GM12878 (cell line): ENCODE measurements around the gene SLC22A23. TPM values are rescaled to one million over a fixed set of nuclear protein-coding genes. Genes with fewer than 3 reads are reported as not detected.

ENCODE experiments used
- ATAC-seq: fragments of 200-7000 bp; cut with Tn5 transposase; 3 replicates; pipeline ENCODE4 v1.9.1; 2020; ENCODE audit warnings: mild to moderate bottlenecking, moderate library complexity
- BruUV-seq: library from RNA; stranded (reverse); fragments of 400-500 nt; replicated peaks from 2 replicates; lab custom pipeline; 2021; lab: Mats Ljungman, UMichigan
- CTCF ChIA-PET: fragments of 300-600 bp; sonication (Branson Sonifier 250); formaldehyde crosslinking; extraction: SDS; loops from one replicate; lab custom pipeline; 2021; ENCODE audit warnings: inconsistent platforms; lab: Yijun Ruan, JAX
- POLR2A ChIA-PET: fragments of 350-600 bp; formaldehyde crosslinking; extraction: SDS; loops from one replicate; lab custom pipeline; 2021; ENCODE audit warnings: inconsistent platforms; lab: Charles Lee
- RAD21 ChIA-PET: fragments of 300-600 bp; sonication (Branson Sonifier 250); formaldehyde crosslinking; loops from one replicate; lab custom pipeline; 2023; ENCODE audit warnings: antibody characterized with exemption; ENCODE audit not compliant: unreplicated experiment; lab: Charles Lee
- SMC1A ChIA-PET: fragments of 300-600 bp; sonication (Branson Sonifier 250); formaldehyde crosslinking; loops from one replicate; lab custom pipeline; 2023; ENCODE audit not compliant: unreplicated experiment, uncharacterized antibody; lab: Charles Lee
- DNase-seq: peaks from one replicate; pipeline ENCODE4 v3.0.0-alpha.2; 2011; ENCODE audit warnings: low read depth, low spot score
- FAIRE-seq: peaks from 3 replicates; lab custom pipeline; 2011; peaks lifted over from hg19 to GRCh38; lab: Jason Lieb, UNC
- H2AFZ ChIP-seq: 2 replicates; pipeline ENCODE4 v1.6.0; 2011; ENCODE audit warnings: low read depth, low read length, control low read depth; ENCODE audit not compliant: control insufficient read depth
- H3K27ac ChIP-seq: 2 replicates; pipeline ENCODE4 v1.5.1; 2011; ENCODE audit warnings: control low read depth; ENCODE audit not compliant: control insufficient read depth, insufficient read depth
- H3K27me3 ChIP-seq, 2 experiments: replicated peaks in 1 of 2; 2 replicates each; pipeline versions ENCODE4 v1.6.0 to v1.6.1; 2011; ENCODE audit warnings: low read length in 1 of 2; ENCODE audit not compliant: control insufficient read depth in 2 of 2, insufficient read depth in 2 of 2
- H3K36me3 ChIP-seq, 2 experiments: 2 replicates each; pipeline ENCODE4 v1.5.1; 2011; ENCODE audit warnings: low read length in 1 of 2; ENCODE audit not compliant: control insufficient read depth in 2 of 2, insufficient read depth in 2 of 2
- H3K4me1 ChIP-seq: 2 replicates; pipeline ENCODE4 v1.6.1; 2011; ENCODE audit warnings: mild to moderate bottlenecking, low read length, moderate library complexity, mixed read lengths; ENCODE audit not compliant: control insufficient read depth, insufficient read depth
- H3K4me2 ChIP-seq: 2 replicates; pipeline ENCODE4 v1.6.0; 2011; ENCODE audit warnings: control low read depth; ENCODE audit not compliant: control insufficient read depth, insufficient read depth
- H3K4me3 ChIP-seq: fragments of 200-600 bp; sonication (generic); 2 replicates; pipeline ENCODE4 v1.5.1; 2016
- H3K79me2 ChIP-seq: 2 replicates; pipeline ENCODE4 v1.6.0; 2011; ENCODE audit warnings: low read length; ENCODE audit not compliant: control insufficient read depth, insufficient read depth
- H3K9ac ChIP-seq: 2 replicates; pipeline ENCODE4 v1.8.0; 2011; ENCODE audit warnings: low read length, control low read depth, mixed read lengths; ENCODE audit not compliant: control insufficient read depth, insufficient read depth
- H3K9me3 ChIP-seq: replicated peaks from 3 replicates; pipeline ENCODE4 v1.5.1; 2011; ENCODE audit warnings: mild to moderate bottlenecking, low read length; ENCODE audit not compliant: control insufficient read depth, insufficient read depth
- H4K20me1 ChIP-seq: 2 replicates; pipeline ENCODE4 v1.6.0; 2011; ENCODE audit not compliant: control insufficient read depth, insufficient read depth
- ASH2L ChIP-seq: fragments of 300-600, 200-600 bp; sonication (generic); IDR thresholded peaks from 2 replicates; pipeline ENCODE4 v1.6.1; 2017; ENCODE audit warnings: low read depth, mild to moderate bottlenecking, borderline replicate concordance
- ATF7 ChIP-seq: fragments of 450-650 bp; IDR thresholded peaks from 2 replicates; pipeline ENCODE4 v1.6.1; 2016; ENCODE audit warnings: low read depth, mild to moderate bottlenecking
- BHLHE40 ChIP-seq, 2 experiments: fragments of 450-650 bp in 1 of 2; IDR thresholded peaks; 2 replicates each; pipeline ENCODE4 v1.6.1; 2011 to 2017; ENCODE audit warnings: low read depth in 2 of 2, borderline replicate concordance in 1 of 2, improper control_type of control experiment in 1 of 2, low read length in 1 of 2, mild to moderate bottlenecking in 1 of 2
- CHD4 ChIP-seq: fragments of 200-600 bp; sonication (generic); IDR thresholded peaks from 2 replicates; pipeline ENCODE4 v1.6.1; 2016; ENCODE audit warnings: mild to moderate bottlenecking
- CREB1 ChIP-seq: IDR thresholded peaks from 2 replicates; pipeline ENCODE4 v1.6.1; 2012; ENCODE audit warnings: low read depth, mild to moderate bottlenecking, inconsistent platforms
- EP300 ChIP-seq, 2 experiments: fragments of 150-350 bp in 1 of 2; IDR thresholded peaks; 2 replicates each; pipeline ENCODE4 v1.6.1; 2011 to 2012; ENCODE audit warnings: low read depth in 2 of 2, low read length in 2 of 2, borderline replicate concordance in 1 of 2, improper control_type of control experiment in 1 of 2, inconsistent platforms in 1 of 2; ENCODE audit not compliant: control insufficient read depth in 1 of 2
- ETV6 ChIP-seq, 2 experiments: fragments of 450-650 bp in 1 of 2; IDR thresholded peaks in 1 of 2; conservative IDR thresholded peaks in 1 of 2; 2 replicates each; pipeline ENCODE4 v1.6.1; 2014; ENCODE audit warnings: antibody characterized with exemption in 1 of 2, borderline replicate concordance in 1 of 2, low read depth in 1 of 2, mild to moderate bottlenecking in 1 of 2, moderate library complexity in 1 of 2
- HDAC2 ChIP-seq: fragments of 200-600 bp; sonication (generic); IDR thresholded peaks from 2 replicates; pipeline ENCODE4 v1.6.1; 2017
- IRF4 ChIP-seq: IDR thresholded peaks from 2 replicates; pipeline ENCODE4 v1.6.1; 2011; ENCODE audit warnings: low read depth, low read length
- RCOR1 ChIP-seq: conservative IDR thresholded peaks from 2 replicates; pipeline ENCODE4 v1.6.1; 2012; ENCODE audit warnings: low read depth, low read length, improper control_type of control experiment
- RUNX3 ChIP-seq: IDR thresholded peaks from 2 replicates; pipeline ENCODE4 v1.6.1; 2012; ENCODE audit warnings: low read length, inconsistent platforms
- SIN3A ChIP-seq: IDR thresholded peaks from 2 replicates; pipeline ENCODE4 v1.6.1; 2012; ENCODE audit warnings: low read depth, low read length, improper control_type of control experiment
- SP1 ChIP-seq: IDR thresholded peaks from one replicate; pipeline ENCODE4 v1.6.1; 2011; ENCODE audit warnings: low read depth, low read length
- SREBF1 ChIP-seq: IDR thresholded peaks from 2 replicates; pipeline ENCODE4 v1.6.1; 2012; ENCODE audit warnings: mild to moderate bottlenecking, low read length
- SUZ12 ChIP-seq: fragments of 200-600 bp; sonication (generic); IDR thresholded peaks from one replicate; pipeline ENCODE4 v1.6.1; 2018; ENCODE audit warnings: antibody characterized with exemption, mild to moderate bottlenecking; ENCODE audit not compliant: unreplicated experiment
- TAF1 ChIP-seq: IDR thresholded peaks from 2 replicates; pipeline ENCODE4 v1.6.1; 2011; ENCODE audit warnings: mild to moderate bottlenecking, low read depth, low read length, borderline replicate concordance
- WGBS: methylation state at CpG from one replicate; pipeline ENCODE4 v1.1.6; 2016; ENCODE audit warnings: low lambda C conversion rate; ENCODE audit not compliant: insufficient replicate concordance, insufficient coverage; ENCODE audit errors: missing lambda C conversion rate; 5-methylcytosine and 5-hydroxymethylcytosine counted together
- in situ Hi-C: fragments of 300-500 bp; cut with MboI; formaldehyde crosslinking; loops from 9 replicates; pipeline ENCODE4 v1.14.3; 2018; ENCODE audit warnings: mixed read lengths
- intact Hi-C: fragments of 100-400 bp; cut with micrococcal nuclease; formaldehyde crosslinking; loops from one replicate; pipeline ENCODE4 v1.14.2; 2022; ENCODE audit not compliant: unreplicated experiment
- polyA plus RNA-seq, 11 experiments: library from polyadenylated mRNA; depleted of rRNA in 4 of 11; unstranded in 6 of 11; stranded (reverse) in 5 of 11; fragments of >200 nt; fragmentation: Nextera tagmentation in 4 of 11; fragmentation: Illumina TruSeq in 1 of 11; extraction: Ambion mirVana in 4 of 11; extraction: Trizol in 1 of 11; gene quantifications; 1 replicate in 1 of 11; 2 replicates in 10 of 11; pipeline versions ENCODE4 v1.2.1 to v1.2.3, GENCODE V29; 2011 to 2016; ENCODE audit warnings: inconsistent platforms in 2 of 11, missing spikeins in 2 of 11, low read depth in 1 of 11
- total RNA-seq, 4 experiments: library from RNA; depleted of rRNA in 3 of 4; stranded (reverse); fragments of >200 nt in 3 of 4; fragmentation: Illumina TruSeq in 1 of 4; extraction: Trizol in 1 of 4; gene quantifications; 2 replicates each; pipeline versions ENCODE4 v1.2.1 to v1.2.3, GENCODE V29; 2013 to 2021
- TF ChIP-seq, protein P1 (sequence below): IDR thresholded peaks from 2 replicates; pipeline ENCODE4 v1.6.1; 2012; ENCODE audit warnings: improper control_type of control experiment, low read depth, low read length; ENCODE audit not compliant: insufficient replicate concordance
- TF ChIP-seq, protein P2 (sequence below): IDR thresholded peaks from 2 replicates; pipeline ENCODE4 v1.6.1; 2011; ENCODE audit warnings: low read depth, mild to moderate bottlenecking, low read length, moderate library complexity, borderline replicate concordance; ENCODE audit errors: extremely low read depth

The SLC22A23 gene
- total and polyA plus RNA-seq, 10 of the 15 experiments (the other 5 are each of a cell fraction or from before 2014, with no cell fraction given): 0.20 to 2.4 (median 0.74) TPM

DNA sequence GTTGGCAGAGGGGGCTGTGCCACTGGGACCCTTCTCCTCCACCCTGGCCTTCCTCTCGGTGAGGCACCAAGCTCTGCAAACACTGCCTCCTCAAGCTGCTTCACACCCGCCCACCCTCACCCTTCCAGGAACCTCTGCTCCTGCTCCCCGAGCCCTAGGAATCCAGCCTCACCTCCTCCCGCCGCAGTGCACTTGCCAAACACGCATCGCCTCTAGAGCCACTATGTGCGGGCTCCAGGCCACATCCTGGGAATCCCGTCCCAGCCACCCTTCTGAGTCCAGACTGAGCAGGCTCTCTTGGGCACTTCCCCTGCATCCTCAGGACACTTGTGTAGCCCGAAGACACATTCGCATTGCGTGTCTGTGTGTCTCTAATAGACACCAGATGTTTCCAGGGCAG, 179.6 kb downstream of the SLC22A23 start:
- in situ Hi-C loops: no loop called here
- H3K4me1 ChIP-seq: no peaks in the 10 kb centered on the region
- no peaks in the 10 kb centered on the region for H3K27me3 ChIP-seq
- H3K9ac ChIP-seq: no peak overlapping the region
- H3K9me3 ChIP-seq: no peaks in the 10 kb centered on the region
- ChIA-PET RAD21 (interaction anchor here (0.7 to 2.4 kb wide), 3 partner anchors 12 to 455 kb away, joined by 3 to 11 read pairs (median 3); no protein-coding TSS in a partner anchor), POLR2A (no interaction called here), SMC1A (interaction anchor here (1.3 to 1.4 kb wide), 2 partner anchors 455 to 456 kb away, joined by 4 to 5 read pairs; no protein-coding TSS in a partner anchor), CTCF (interaction anchor here (0.7 to 4.1 kb wide), 3 partner anchors 176 to 455 kb away, joined by 4 to 21 read pairs (median 6); no protein-coding TSS in a partner anchor)
- H3K4me2 ChIP-seq: no peak overlapping the region
- H3K36me3 ChIP-seq: peaks cover 1 to 7% of the 10 kb centered on the region in 2 experiments; a peak in 2 of 4 replicates
- ATAC-seq: no peak
- 88% methylated on average over 12 of the region's 12 CpGs for WGBS
- DNase-seq: no peak
- no peak overlapping the region for H3K27ac ChIP-seq
- no peak overlapping the region for H2AFZ ChIP-seq
- no TSS peak for BruUV-seq
- FAIRE-seq: no peak
- H3K4me3 ChIP-seq: no peak overlapping the region
- H4K20me1 ChIP-seq: no peaks in the 10 kb centered on the region
- no peaks in the 10 kb centered on the region for H3K79me2 ChIP-seq
- intact Hi-C loops: loop anchor here (5.0 kb wide), 3 partner anchors 135 to 710 kb away; no protein-coding TSS in a partner anchor
- no peak for TF ChIP-seq ETV6 (conservative IDR thresholded peaks at IDR 0.05 in 1 of 2, IDR thresholded peaks at IDR 0.05 in 1 of 2; ENCODE audit: borderline replicate concordance in 1 of 2, low read depth in 1 of 2)
- TF ChIP-seq, protein P1, sequence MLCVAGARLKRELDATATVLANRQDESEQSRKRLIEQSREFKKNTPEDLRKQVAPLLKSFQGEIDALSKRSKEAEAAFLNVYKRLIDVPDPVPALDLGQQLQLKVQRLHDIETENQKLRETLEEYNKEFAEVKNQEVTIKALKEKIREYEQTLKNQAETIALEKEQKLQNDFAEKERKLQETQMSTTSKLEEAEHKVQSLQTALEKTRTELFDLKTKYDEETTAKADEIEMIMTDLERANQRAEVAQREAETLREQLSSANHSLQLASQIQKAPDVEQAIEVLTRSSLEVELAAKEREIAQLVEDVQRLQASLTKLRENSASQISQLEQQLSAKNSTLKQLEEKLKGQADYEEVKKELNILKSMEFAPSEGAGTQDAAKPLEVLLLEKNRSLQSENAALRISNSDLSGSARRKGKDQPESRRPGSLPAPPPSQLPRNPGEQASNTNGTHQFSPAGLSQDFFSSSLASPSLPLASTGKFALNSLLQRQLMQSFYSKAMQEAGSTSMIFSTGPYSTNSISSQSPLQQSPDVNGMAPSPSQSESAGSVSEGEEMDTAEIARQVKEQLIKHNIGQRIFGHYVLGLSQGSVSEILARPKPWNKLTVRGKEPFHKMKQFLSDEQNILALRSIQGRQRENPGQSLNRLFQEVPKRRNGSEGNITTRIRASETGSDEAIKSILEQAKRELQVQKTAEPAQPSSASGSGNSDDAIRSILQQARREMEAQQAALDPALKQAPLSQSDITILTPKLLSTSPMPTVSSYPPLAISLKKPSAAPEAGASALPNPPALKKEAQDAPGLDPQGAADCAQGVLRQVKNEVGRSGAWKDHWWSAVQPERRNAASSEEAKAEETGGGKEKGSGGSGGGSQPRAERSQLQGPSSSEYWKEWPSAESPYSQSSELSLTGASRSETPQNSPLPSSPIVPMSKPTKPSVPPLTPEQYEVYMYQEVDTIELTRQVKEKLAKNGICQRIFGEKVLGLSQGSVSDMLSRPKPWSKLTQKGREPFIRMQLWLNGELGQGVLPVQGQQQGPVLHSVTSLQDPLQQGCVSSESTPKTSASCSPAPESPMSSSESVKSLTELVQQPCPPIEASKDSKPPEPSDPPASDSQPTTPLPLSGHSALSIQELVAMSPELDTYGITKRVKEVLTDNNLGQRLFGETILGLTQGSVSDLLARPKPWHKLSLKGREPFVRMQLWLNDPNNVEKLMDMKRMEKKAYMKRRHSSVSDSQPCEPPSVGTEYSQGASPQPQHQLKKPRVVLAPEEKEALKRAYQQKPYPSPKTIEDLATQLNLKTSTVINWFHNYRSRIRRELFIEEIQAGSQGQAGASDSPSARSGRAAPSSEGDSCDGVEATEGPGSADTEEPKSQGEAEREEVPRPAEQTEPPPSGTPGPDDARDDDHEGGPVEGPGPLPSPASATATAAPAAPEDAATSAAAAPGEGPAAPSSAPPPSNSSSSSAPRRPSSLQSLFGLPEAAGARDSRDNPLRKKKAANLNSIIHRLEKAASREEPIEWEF: no peak
- no peak for TF ChIP-seq SREBF1
- TF ChIP-seq RUNX3: no peak
- TF ChIP-seq IRF4: no peak
- no peak for TF ChIP-seq SP1
- no peak for TF ChIP-seq CREB1
- no peak for TF ChIP-seq TAF1
- no peak for TF ChIP-seq SIN3A
- TF ChIP-seq CHD4: no peak
- no peak for TF ChIP-seq RCOR1
- TF ChIP-seq ASH2L: no peak
- no peak for TF ChIP-seq EP300 (IDR thresholded peaks at IDR 0.05; ENCODE audit: borderline replicate concordance in 1 of 2, control insufficient read depth in 1 of 2, low read depth in 2 of 2, low read length in 2 of 2)
- no peak for TF ChIP-seq HDAC2
- TF ChIP-seq SUZ12: no peak
- TF ChIP-seq, protein P2, sequence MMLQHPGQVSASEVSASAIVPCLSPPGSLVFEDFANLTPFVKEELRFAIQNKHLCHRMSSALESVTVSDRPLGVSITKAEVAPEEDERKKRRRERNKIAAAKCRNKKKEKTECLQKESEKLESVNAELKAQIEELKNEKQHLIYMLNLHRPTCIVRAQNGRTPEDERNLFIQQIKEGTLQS: no peak
- no peak for TF ChIP-seq ATF7
- TF ChIP-seq BHLHE40 (IDR thresholded peaks at IDR 0.05; ENCODE audit: borderline replicate concordance in 1 of 2, low read depth in 2 of 2, low read length in 1 of 2): no peak
